ENCODE results near the gene ERN1. TPM values are rescaled to one million over a fixed set of nuclear protein-coding genes. Genes with fewer than 3 reads are reported as not detected.

ERN1 gene
- total and polyA plus RNA-seq, 2 of the 13 experiments (the other 11 are each of a cell fraction or from before 2014, with no cell fraction given), result 6.0 to 12.7 TPM

DNA sequence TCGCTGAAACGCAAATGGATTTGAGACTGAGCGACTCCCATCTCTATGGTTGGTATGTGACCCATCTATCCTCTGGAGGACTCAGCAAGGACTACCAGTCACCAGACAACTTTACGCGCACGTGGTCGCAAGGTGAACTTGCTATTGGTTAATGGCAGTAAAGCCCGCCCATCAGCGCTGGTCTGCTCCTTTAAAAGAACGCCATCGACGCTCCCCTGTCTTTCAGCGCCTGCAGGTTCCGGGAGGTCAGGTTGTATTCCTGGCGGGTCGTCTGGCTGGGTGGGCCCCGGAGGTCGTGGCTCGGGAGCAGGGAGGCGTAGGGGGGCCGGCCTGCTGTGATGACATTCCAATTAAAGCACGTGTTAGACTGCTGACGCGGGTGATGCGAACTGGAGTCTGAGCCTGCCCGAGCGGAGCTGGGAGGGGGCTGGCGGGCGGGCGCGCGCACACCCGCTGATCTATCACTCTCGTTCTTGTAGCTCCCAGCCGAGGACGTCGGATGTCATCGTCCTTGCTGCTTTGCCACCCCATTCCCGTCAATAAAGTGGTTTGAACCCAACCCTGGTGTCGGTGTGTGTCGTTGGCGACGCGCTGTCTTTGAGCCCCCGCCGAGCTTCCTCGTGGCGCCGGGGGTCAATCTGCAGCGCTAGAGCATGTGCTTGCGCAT lies 15.9 kb upstream of the ERN1 start (continued):
- TF ChIP-seq, protein P1, sequence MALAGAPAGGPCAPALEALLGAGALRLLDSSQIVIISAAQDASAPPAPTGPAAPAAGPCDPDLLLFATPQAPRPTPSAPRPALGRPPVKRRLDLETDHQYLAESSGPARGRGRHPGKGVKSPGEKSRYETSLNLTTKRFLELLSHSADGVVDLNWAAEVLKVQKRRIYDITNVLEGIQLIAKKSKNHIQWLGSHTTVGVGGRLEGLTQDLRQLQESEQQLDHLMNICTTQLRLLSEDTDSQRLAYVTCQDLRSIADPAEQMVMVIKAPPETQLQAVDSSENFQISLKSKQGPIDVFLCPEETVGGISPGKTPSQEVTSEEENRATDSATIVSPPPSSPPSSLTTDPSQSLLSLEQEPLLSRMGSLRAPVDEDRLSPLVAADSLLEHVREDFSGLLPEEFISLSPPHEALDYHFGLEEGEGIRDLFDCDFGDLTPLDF (CRISPR knock-in tag; IDR thresholded peaks at IDR 0.05), result peak; percentile 58
- TF ChIP-seq, protein P2, sequence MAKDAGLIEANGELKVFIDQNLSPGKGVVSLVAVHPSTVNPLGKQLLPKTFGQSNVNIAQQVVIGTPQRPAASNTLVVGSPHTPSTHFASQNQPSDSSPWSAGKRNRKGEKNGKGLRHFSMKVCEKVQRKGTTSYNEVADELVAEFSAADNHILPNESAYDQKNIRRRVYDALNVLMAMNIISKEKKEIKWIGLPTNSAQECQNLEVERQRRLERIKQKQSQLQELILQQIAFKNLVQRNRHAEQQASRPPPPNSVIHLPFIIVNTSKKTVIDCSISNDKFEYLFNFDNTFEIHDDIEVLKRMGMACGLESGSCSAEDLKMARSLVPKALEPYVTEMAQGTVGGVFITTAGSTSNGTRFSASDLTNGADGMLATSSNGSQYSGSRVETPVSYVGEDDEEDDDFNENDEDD (CRISPR knock-in tag; IDR thresholded peaks at IDR 0.05; ENCODE audit: borderline replicate concordance), result peak; percentile 59; the same call in 1 of the 2 replicates
- TF ChIP-seq HOMEZ (CRISPR knock-in tag; IDR thresholded peaks at IDR 0.05; ENCODE audit: low read depth) (peak; percentile 94), SKIL (CRISPR knock-in tag; IDR thresholded peaks at IDR 0.05; ENCODE audit: borderline replicate concordance) (peak; percentile 72; the same call in 1 of the 2 replicates), MXI1 (IDR thresholded peaks at IDR 0.05; ENCODE audit: borderline replicate concordance, low read depth, low read length) (peak; percentile 90; the same call in 1 of the 3 replicates), PAWR (CRISPR knock-in tag; IDR thresholded peaks at IDR 0.05; ENCODE audit: borderline replicate concordance) (peak; percentile 96), ZBTB42 (CRISPR knock-in tag; IDR thresholded peaks at IDR 0.05) (no peak), ZNF557 (CRISPR knock-in tag; IDR thresholded peaks at IDR 0.05) (peak; percentile 94), FOSL2 (CRISPR knock-in tag; IDR thresholded peaks at IDR 0.05) (peak; percentile 73), ZNF674 (CRISPR knock-in tag; IDR thresholded peaks at IDR 0.05; ENCODE audit: low read depth) (no peak; the same call in none of the 2 replicates), SP1 (IDR thresholded peaks at IDR 0.05) (no peak), SP1 (CRISPR knock-in tag; IDR thresholded peaks at IDR 0.05) (peak; percentile 76), HNF4G (IDR thresholded peaks at IDR 0.05; ENCODE audit: borderline replicate concordance, low read depth, low read length) (no peak; the same call in 1 of the 2 replicates), HNF4G (CRISPR knock-in tag; IDR thresholded peaks at IDR 0.05; ENCODE audit: borderline replicate concordance, low read depth) (peak; percentile 72)
- TF ChIP-seq, protein P3, sequence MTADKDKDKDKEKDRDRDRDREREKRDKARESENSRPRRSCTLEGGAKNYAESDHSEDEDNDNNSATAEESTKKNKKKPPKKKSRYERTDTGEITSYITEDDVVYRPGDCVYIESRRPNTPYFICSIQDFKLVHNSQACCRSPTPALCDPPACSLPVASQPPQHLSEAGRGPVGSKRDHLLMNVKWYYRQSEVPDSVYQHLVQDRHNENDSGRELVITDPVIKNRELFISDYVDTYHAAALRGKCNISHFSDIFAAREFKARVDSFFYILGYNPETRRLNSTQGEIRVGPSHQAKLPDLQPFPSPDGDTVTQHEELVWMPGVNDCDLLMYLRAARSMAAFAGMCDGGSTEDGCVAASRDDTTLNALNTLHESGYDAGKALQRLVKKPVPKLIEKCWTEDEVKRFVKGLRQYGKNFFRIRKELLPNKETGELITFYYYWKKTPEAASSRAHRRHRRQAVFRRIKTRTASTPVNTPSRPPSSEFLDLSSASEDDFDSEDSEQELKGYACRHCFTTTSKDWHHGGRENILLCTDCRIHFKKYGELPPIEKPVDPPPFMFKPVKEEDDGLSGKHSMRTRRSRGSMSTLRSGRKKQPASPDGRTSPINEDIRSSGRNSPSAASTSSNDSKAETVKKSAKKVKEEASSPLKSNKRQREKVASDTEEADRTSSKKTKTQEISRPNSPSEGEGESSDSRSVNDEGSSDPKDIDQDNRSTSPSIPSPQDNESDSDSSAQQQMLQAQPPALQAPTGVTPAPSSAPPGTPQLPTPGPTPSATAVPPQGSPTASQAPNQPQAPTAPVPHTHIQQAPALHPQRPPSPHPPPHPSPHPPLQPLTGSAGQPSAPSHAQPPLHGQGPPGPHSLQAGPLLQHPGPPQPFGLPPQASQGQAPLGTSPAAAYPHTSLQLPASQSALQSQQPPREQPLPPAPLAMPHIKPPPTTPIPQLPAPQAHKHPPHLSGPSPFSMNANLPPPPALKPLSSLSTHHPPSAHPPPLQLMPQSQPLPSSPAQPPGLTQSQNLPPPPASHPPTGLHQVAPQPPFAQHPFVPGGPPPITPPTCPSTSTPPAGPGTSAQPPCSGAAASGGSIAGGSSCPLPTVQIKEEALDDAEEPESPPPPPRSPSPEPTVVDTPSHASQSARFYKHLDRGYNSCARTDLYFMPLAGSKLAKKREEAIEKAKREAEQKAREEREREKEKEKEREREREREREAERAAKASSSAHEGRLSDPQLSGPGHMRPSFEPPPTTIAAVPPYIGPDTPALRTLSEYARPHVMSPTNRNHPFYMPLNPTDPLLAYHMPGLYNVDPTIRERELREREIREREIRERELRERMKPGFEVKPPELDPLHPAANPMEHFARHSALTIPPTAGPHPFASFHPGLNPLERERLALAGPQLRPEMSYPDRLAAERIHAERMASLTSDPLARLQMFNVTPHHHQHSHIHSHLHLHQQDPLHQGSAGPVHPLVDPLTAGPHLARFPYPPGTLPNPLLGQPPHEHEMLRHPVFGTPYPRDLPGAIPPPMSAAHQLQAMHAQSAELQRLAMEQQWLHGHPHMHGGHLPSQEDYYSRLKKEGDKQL (CRISPR knock-in tag; IDR thresholded peaks at IDR 0.05; ENCODE audit: low read depth), result peak; percentile 59; the same call in 1 of the 2 replicates
- TF ChIP-seq, protein P4, sequence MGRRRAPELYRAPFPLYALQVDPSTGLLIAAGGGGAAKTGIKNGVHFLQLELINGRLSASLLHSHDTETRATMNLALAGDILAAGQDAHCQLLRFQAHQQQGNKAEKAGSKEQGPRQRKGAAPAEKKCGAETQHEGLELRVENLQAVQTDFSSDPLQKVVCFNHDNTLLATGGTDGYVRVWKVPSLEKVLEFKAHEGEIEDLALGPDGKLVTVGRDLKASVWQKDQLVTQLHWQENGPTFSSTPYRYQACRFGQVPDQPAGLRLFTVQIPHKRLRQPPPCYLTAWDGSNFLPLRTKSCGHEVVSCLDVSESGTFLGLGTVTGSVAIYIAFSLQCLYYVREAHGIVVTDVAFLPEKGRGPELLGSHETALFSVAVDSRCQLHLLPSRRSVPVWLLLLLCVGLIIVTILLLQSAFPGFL (CRISPR knock-in tag; IDR thresholded peaks at IDR 0.05), result no peak; the same call in 1 of the 2 replicates

Data from HepG2 (cell line).